Activated CD4-positive, alpha-beta T cell treated with anti-CD3 and anti-CD28 coated beads for 48 hours (primary cell): Measurements from ENCODE around the gene HOPX.
"Not testable (repeated sequence)": the region's sequence is repeated elsewhere in the genome, so short reads cannot be mapped to it uniquely, and the experiment has no call there.

Experiments
- DNase-seq: peaks from one replicate; pipeline ENCODE4 v3.0.0-alpha.2; 2020

The HOPX gene

GRCh38 chr4:56622176-56622575 is 58.9 kb downstream of the HOPX start:
- DNase-seq: no peak

GRCh38 chr4:56619816-56620215 is 61.3 kb downstream of the HOPX start:
- DNase-seq: no peak

DNA sequence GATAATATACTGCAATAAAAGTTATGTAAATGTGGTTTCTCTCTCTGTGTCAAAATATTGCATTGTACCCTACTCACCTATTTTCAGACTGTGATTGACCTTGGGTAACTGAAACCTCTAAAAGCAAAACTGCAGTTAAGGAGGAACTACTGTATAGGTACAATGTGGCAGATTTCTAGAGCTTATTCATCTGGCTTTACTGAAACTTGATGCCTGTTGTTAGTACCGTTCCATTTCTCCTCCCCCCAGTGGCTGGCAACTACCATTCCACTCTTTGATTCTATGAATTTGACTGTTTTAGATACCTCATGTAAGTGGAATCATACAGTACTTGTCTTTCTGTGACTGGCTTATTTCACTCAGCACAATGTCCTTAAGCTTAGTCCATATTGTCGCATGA is 61.9 kb downstream of the HOPX start:
- peak; percentile 7 for DNase-seq

DNA sequence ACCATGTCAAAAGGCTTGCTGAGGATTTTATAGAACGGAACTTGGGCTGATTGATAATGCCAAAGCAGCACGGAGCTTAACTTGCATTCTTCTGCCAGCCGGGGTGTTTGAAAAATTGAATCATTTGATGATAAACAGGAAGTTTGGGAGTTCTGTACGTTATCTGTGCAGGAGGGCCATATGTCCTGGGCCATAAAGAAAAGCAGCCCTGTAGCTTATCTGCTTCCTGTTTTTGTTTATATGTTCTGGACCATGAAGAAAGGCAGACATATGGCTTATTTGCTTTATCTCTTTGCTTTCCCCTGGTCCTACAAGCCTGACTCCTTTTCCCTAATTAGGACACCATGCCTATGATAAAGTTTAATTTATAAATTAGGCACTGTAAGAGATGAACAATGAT is 62.4 kb downstream of the HOPX start:
- no peak for DNase-seq

DNA sequence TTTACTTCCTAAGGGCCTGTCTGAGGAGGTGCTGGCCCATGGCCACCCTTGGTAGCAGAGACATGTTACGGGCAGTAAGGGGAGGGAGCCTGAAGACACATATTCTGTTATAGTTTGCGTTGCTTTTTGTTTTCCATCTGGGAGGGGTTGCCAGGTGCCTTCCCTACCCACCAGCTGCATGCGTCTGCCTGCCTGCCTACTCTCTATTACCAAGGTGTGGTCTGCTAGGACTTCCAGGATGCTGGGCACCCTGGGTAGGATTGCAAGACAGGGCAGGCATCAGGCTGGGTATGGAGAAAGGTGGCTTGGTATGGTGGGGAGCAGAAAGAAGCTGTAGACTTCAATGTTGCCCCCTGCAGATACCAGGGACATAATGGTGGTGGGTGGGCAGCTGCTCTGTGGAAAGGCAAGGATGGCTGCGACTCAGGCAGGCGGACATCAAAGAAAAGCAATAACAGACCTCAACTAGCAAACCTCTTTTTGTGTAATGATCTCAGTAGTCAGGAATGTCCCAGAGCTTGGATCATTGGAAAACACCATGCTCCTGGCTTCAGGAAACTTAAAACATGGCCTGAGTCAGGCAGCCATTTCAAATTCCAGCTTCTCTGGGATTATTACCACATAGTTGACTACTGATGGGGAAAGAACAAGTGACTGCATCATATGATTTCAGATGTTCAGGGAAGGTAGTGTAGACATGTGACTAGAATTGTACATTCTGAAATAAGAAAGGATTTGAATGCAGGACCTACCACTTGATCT is 67.8 kb downstream of the HOPX start:
- DNase-seq: no peak

DNA sequence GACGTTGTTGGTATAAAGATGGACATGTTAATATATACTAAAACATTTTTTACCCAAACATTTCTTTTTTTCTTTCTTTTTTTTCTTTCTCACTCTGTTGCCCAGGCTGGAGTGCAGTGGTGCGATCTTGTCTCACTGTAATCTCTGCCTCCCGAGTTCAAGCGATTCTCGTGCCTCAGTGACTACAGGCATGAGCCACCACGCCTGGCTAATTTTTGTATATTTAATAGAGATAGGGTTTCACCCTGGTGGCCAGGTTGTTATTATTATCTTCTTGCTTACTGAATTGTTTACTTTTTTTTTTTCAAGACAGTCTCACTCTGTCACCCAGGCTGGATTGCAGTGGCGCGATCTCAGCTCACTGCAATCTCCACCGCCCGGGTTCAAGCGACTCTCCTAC is 68.8 kb downstream of the HOPX start:
- DNase-seq: no peak

GRCh38 chr4:56611501-56611900 is 69.6 kb downstream of the HOPX start:
- DNase-seq: no peak

DNA sequence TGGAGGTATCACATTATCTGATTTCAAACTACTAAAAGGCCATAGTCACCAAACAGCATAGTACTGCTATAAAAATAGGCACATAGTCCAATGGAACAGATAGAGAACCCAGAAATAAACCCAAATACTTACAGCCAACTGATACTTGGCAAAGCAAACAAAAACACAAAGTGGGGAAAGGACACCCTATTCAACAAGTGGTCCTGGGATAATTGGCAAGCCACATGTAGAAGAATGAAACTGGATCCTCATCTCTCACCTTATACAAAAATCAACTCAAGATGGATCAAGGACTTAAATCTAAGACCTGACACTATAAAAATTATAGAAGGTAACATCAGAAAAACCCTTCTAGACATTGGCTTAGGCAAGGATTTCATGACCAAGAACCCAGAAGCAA is 70.9 kb downstream of the HOPX start:
- DNase-seq: not testable (repeated sequence)

DNA sequence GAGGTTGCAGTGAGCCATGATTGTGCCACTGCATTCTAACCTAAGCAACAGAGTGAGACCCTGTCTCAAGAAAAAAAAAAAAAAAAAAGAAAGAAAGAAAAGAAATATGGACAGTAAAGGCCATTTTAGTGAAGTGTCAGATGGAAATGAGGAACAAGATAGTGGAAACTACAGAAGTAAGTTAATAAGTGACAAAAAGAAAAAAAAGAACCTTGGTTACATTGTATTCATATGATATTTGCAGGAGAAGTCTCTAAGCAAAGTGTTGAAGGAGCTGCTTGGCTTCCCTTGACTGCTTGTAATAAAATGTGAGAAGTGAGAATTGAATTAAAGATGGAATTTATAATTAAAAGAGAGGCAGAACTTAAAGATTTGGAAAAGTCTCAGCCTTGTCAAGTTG is 73.2 kb downstream of the HOPX start:
- no peak for DNase-seq

- DNase-seq: no peak
Observed at GRCh38 chr4:56606385-56606784, 74.7 kb downstream of the HOPX start.

GRCh38 chr4:56605464-56605863 is 75.6 kb downstream of the HOPX start:
- not testable (repeated sequence) for DNase-seq

GRCh38 chr4:56603297-56603696 is 77.8 kb downstream of the HOPX start:
- no peak for DNase-seq
